CMK (cell line): ENCODE results near the gene IMMP2L.
"Not testable (repeated sequence)": the region's sequence is repeated elsewhere in the genome, so short reads cannot be mapped to it uniquely, and the experiment has no call there.

Experiments used
- DNase-seq: peaks from one replicate; pipeline ENCODE4 v3.0.0-alpha.2; 2010; ENCODE audit warnings: low read depth

The IMMP2L gene

DNA sequence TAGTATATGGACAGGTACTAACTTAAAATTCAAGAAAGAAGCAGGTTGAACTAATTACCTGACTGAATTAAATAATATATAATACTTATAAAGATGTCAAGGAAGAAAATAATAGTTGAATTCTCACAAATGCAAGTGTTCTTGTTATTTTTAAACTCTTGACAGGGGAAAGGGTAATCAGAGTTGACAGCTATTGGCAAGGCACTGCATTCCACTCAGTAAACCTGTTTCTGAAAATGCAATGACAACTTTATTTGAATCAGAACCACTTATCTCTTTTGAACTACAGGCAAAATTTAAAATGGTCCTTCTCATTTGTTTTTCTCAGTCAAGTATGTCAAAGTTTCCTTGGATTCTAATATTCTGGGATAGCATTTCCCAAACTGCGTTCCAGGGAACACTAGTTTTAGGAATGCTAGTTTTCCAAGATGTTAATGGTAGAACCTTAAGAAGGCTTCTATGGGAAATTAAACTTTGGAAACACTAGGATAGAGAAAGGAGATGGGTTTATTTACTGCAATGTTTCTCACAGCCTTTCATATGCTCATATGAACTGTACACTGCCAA lies 575.1 kb downstream of the IMMP2L start:
- DNase-seq = no peak

DNA sequence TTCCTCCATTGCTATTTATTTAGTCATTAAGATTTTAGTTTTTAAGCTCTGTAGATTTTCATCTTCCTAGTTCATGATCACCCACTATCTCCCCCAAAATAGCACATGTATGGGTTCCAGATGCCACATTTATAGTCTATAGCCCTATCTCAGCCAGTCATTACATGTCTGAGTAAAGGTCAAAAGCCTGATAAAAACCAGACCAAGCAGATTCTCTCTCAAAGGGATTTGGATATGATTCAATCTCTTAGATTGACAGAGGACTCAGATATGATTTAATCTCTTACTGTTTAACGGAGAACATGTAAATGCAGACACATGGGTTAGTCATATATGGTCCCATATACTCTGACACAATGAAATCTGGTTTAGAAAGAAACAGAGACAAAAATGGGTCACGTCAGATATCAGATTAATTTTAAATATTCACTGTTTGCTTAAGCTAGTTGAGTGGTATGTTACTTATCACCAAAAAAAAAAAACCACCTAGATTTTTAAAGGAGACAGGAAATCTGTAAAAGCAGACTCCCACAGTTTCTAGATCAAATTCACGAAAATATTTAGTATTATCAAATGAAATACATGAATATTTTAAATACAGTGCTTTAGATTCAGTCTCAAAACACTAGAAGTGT lies 578.4 kb downstream of the IMMP2L start:
- no peak for DNase-seq

DNA sequence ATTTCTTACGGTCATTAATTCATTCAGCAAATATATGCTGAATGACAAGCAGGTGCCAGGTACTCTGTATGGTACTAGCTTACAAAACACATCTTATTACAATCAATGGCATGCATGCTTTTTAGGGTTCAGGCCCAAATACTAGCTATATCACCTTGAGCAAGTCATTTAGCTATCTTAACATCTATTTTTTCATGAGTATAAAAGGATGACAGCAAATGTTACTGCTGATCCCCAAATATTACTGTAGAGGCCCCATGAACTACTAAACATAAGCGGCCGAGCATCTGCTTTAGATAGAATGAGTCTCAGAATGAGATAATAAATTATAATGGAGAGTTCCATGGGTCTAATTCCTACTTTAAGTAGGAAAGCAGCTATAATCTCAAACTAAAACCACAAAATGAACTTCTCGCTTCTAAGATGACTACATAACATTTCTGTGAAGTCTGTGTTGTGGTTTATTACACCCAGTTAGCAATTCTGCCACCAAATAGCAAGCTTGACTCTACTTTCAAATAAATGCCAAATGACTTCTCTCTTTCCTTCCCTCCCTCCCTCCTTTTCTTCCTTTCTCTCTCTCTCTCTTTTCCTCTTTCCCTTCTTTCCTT lies 585.1 kb downstream of the IMMP2L start:
- DNase-seq = no peak

DNA sequence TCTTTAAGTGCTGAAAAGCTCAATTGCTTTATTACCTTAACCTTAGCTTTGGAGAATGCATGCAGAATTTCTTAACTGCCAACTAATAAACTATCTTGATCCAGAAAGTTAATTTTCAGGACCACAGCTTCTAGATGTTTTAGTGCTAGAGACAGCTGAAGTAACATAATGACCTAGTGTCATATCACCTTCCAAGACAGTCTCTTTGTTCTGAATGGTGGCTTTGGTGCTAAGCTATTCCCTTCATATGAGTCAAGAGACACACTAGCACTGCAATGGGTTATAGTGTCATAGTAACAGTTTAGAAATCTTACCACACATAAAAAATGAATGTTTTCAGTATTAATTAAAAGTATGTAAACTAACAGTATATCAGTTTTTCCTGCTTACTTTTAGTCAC lies 586.8 kb downstream of the IMMP2L start:
- no peak for DNase-seq

DNA sequence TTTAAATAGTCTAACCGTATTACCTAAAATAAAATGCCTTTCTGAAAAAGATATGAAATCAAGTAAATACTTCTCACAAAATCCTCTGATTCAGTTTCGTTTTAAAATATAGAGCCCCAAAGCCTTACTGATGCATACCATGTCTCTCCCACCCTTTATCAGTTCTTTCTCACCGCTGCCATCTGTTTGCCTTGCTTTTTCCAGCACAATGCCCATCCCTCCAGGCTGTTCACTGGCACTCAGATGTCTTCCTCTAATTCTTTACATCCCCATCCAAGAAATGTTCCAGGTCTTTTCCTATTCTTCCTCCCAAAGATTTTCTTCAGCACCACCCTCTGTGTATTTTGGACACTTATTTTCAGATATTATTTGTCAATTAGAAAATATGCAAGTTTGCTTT lies 587.9 kb downstream of the IMMP2L start:
- no peak for DNase-seq

DNA sequence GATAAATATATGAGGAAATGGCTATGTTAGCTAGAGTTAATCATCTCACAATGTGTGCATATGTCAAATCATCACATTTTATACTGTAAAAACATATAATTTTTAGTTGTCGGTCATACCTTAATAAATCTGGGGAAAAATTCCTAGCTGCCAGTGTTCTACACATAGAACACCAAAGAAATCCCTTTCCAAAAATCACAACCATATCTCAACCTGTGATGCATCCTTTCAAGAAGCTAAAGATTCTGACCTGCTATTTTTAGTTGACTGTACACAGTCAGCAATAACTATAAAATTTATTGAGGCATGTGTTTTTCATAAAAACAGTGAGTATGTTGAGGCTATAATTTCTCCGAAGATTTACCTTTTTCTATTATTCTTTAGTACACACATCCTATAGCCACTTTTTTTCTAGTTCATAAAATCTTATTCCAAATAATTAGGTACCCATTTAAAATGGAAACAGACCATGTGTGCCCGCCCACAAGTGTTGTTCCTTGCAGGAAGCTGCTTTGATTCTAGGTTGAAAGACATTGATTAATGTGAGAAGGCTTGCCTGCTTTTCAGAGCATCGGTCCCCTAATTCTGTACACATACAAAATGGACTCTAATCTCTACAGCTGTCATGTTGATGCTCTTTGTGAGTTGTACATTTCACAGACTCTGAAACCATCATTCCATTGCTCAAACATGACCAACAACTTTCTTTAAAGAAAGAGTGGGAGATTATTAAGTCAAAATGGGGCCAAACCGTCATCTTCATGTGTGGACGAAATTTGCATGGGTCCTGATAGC lies 588.9 kb downstream of the IMMP2L start:
- no peak for DNase-seq

DNA sequence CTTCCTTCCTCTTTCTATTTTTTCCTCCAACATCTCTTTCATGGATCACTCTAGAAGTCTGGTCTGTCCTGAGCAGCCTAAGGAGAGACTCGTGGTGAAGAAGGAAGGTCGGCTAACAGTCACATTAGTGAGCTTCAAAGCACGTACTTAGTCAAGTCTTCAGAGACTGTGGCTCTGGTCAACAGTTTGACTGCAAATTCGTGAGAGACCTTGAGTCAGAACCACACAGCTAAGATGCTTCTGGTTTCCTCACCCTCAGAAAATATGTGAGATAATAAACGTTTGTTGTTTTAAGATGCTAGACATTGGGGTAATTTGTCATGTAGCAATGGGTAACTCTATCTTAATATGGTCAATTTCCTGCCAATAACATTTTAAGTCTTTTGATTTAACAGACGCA lies 597.5 kb downstream of the IMMP2L start:
- DNase-seq = no peak

DNA sequence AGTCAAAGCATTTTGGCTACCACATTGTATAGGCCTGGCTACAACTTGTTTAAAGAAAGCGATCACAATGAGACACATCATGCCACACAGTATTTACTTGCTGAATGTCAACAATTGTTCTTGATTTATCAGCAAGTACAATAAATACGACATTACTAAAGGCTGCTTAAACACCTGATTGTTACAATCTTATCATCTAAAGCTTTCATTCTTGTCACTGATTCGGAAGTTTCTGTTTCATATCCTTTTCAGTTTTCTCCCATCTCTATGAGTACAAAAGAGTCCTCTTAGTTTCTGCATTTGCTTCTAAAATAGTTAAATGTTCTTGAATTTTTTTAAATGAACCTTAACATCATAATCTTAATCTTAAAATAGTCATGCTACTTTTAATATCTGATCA lies 599.5 kb downstream of the IMMP2L start:
- DNase-seq = no peak

DNA sequence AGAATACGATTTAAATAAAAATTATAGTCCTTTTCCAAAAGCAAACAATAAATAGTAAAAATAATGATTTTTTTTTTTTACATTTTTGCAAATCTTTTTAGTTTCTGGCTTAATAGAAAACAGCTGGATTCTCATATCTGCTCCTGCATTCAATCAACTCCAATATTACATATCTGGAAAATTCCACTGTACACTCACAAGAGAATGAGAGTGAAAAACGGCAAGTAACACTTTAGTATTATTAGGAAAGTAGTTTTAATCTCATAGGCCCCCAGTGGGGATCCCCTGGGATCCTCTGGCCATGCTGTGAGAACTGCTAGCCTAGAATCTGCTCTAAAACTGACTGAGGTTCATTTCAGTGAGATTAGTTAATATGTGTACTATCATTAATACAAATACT lies 599.9 kb downstream of the IMMP2L start:
- no peak for DNase-seq

DNA sequence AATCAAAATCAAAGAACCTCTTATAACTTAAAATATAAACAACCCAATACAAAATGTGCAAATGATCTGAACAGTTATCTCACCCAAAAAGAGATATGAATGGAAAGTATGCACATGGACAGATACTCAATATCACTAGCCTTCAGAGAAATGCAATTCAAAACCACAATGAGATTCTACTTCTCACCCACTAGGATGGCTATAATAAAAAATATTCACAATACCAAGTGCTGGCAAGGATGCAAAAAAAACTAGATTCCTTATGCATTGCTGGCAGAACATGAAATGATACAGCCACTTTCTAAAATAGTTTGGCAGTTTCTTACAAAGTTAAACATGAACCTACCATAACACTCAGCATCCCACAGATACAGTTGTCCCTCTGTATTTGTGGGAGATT lies 601.5 kb downstream of the IMMP2L start:
- no peak for DNase-seq

DNA sequence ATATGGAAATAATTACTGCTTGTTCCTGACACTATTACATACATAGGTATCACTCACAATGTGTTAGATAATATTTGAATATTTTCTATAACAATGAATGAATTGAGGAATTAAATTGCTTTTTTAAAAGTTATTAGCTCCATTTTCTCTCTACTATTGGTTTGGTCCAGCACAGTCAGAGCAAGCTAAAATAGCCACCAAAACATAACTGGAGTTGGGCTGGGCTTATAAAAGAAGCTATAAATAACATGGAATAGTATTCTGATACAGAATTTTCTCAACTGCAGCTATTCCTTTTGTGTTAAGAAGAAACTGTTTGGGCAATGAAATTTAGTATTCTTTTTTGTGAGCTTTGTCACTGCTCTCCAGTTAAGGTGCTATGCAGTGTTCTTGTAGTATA lies 614.0 kb downstream of the IMMP2L start:
- no peak for DNase-seq

DNA sequence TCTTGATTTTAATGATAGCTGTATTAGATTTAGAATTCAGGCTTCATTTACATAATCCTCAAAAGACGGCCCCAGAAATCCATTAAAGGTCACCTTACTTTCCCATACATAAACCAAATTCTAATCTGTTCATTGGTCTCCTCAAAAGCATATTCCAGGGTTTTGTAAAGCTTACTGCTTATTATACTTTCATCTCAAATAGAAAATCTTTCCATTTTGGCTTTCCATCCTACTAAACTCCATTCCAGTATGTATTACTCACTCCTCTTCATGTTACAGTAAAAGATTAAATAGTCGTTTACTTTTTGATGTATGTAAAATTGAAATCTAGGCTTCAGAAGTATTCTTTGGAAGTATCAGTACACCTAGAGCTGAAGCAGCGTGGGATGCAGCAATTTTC lies 614.9 kb downstream of the IMMP2L start:
- DNase-seq = no peak

DNA sequence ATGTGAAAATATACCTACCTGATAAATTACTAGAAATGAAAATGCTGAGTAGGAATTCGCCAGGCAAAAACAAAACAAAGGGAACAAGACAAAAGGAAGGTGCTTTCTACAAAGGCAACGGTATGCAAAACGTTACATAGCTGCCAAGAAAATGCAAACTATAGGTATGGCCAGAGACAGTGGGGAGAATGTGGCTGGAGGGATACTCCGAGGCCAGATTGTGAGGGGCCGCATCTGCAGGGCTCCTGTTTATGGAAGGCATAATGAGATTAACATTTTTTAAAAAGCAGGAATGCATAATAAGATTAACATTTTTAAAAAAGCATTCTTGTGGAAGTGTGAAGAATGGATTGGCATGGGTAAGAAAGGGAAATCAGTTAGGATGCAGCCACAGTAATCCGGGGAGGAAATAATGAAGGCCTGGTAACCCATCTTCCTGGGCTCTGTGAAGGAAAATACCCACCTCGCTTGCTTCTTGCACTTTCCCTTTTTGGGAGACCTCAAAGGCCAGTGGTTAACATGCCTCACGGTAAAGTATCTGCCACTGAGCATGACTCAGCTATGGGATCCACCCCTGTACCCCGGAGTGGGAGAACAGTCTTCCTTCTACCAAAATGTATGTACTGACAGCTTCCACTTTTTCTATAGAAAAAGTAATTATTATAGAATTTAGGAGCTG lies 617.2 kb downstream of the IMMP2L start:
- DNase-seq = no peak

DNA sequence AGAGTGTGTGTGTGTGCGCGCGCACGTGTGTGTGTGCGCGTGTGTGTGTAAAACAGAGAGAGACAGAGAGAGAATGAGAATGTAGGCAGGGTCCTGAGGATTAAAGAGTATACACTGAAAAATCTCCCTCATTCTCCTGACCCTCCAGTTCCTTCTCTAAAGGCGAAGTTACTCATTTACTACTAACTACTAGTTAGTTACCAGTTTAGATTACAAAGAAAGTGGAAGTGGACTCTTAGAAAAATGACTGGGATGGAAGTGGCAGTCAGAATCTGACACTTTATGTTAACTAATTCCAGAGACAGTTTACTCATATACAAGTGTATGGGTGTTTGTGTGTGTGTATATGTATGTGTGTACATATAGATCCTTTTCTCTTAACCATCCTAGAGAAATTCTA lies 617.8 kb downstream of the IMMP2L start:
- no peak for DNase-seq

DNA sequence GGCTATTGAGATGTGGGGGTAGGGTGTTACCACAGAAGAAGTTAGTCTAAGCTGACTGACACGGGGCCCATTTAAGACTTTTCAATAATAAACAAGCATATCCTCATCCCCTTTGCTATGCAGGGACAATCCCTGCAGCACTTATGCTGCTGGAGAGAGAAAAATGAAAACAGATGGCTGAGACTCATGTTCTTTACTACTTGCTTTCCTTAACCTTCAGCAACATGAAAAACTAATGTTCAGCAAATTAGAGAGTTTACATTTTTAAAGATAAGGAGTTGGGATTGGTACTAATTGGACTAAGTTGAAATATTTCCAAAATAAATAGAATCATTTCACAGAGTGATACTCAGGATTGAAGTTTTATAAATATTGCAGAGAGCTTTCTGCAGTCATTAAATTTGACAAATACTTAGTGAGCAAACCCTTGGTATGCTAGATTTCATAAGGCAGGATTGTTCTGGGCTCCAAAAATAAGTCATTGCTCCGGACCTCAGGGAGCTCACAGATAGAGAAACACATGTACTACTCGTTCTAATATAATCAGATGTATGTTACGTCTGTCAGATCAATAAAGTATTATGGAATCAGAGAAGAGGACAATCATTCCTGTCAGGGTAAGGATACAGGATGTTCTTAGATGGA lies 618.5 kb downstream of the IMMP2L start:
- no peak for DNase-seq

DNA sequence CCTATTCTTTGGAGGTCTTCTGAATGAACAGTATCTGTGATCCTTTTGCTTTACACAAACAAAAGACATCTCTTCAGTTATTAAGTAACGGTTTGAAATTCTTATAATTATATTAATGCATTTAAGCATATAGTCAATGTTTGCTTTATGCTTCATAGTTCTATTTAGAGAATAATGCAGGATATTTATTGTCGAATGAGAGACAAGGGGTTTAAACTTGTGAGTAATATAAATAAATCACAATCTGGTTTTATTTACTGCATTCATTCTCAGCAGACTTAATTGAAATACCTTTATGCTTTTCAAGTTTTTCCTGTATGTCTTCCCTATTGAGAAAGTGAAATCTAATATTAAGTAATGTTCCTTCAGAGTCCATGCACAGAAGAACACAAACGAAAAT lies 620.9 kb downstream of the IMMP2L start:
- DNase-seq = no peak

DNA sequence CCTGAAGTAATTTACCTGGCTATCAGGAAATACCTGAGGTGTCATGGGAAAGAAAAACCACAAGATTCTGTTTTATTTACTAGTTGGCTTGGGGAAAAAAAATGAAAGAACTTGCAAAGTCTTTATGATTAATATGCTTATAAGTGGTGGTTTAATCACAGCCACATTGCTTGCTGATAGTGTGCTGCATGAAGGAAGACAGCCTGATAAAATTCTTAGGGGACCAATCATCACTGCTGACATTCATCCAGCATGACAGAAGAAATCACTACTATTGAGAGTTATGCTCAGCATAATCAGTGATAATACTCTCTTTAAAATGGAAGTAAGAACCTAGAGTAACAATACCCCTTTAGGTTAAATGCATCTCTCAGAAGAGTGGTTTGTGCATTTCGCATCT lies 621.5 kb downstream of the IMMP2L start:
- no peak for DNase-seq

DNA sequence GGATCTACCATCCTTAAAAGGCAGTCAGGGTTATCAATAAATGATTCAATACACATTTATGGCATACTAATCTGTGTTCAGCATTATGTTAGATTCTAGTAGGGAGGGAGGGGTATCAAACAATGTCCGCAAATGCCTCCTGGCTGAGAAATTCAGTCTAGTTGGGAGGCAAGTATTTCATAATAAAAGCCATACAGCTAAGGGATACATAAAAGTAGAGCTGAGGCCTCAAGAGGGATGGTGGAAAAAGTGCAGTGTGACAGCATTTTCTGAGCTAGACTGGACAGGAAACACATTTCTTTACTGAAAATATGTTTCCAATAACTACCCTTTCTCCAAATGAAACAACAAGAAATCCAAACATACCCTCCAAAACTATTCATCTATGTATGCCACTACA lies 624.1 kb downstream of the IMMP2L start:
- DNase-seq = no peak

DNA sequence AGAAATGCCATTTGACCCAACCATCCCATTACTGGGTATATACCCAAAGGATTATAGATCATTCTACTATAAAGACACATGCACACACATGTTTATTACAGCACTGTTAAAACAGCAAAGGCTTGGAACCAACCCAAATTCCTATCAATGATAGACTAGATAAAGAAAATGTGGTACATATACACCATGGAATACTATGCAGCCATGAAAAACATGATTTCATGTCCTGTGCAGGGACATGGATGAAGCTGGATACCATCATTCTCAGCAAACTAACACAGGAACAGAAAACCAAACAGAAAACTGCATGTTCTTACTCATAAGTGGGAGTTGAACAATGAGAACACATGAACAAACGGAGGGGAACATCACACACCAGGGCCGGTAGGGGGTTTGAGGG lies 625.6 kb downstream of the IMMP2L start:
- DNase-seq = not testable (repeated sequence)

DNA sequence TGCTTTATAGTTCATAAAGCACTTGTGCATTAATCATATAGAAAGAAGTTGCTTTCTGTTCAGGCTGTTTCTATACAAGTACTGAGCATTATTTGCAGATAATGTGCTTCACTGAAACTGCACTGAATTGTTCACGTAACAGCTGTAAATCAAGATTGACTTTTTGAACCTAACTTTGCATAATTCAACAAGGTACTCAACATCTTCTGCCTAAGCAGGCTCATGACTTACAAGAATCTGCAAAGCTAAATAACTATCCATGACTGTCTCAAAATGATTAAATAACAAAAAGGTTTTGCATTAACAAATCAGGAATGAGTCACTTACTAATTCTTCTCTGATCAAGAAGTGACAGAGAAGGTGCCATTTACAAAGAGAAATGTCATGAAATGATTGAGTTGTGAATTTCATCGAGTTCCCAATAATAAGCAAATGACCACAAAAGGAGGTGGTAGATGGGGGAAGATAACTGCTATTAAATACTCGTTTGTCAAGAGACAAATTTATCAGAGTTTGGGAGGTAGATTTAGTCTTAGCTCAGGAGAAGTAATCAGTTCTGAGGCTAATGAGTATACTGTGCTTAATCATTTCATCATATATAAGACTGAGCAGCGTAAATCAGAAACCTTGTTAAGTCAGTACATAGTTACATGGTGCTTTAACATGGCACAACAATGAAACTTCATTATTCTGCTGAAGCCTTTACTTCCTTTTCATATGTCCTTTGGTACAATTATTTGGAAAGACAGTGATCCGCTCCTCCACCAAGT lies 632.6 kb downstream of the IMMP2L start:
- no peak for DNase-seq

DNA sequence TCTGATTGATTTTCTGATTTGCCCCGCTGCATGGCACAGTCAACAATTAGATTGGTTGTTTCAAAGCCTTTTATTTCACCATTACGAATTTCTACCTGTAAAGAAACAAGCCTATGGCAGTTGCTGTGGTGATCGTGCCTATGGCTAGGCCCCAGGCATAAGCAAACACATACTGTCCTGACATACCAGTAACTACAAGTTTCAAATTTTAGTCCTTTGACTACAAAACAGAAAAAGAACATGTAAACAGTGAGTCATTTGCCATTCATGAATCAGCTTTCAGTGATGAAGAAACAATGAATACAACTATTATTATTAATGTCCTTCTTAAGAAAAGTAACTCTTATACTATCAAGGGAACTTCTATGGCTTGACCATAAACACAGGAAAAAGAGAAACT lies 639.4 kb downstream of the IMMP2L start:
- DNase-seq = no peak
